Esophagus mucosa (tissue), 1 donor: ENCODE results near the gene ADGRG1. TPM values are rescaled to one million over a fixed set of nuclear protein-coding genes. Genes with fewer than 3 reads are reported as not detected.
"Not testable (repeated sequence)": the region's sequence is repeated elsewhere in the genome, so short reads cannot be mapped to it uniquely, and the experiment has no call there.

Source experiments
- ATAC-seq: fragments of 200-7000 bp; cut with Tn5 transposase; one replicate; pipeline ENCODE4 v1.9.1; 2020
- total RNA-seq: library from RNA; stranded (reverse); gene quantifications from one replicate; pipeline ENCODE4 v1.2.4, GENCODE V29; 2023
- donor health status: DM: yes; HTN: yes; CAD: no.

The ADGRG1 gene
- total RNA-seq, 1 donor from 2014 or later, result 93.7 TPM

- peak; percentile 54 for ATAC-seq
Observed at GRCh38 chr16:57667526-57668262, 39.3 kb downstream of the ADGRG1 start.

- ATAC-seq, result no peak
Observed at GRCh38 chr16:57668263-57668571, 39.8 kb downstream of the ADGRG1 start, which contains the start of gene ADGRG3. ADGRG3 (plus strand) TSS chr16:57668306; CDS start chr16:57668348, 42 bp downstream.

- ATAC-seq, result no peak
Observed at GRCh38 chr16:57668630-57669475, 40.4 kb downstream of the ADGRG1 start.

GRCh38 chr16:57669476-57670162, 41.2 kb downstream of the ADGRG1 start:
- ATAC-seq, result no peak

- no peak for ATAC-seq
Observed at GRCh38 chr16:57670196-57670595, 41.8 kb downstream of the ADGRG1 start.

GRCh38 chr16:57671451-57671850, 43.0 kb downstream of the ADGRG1 start:
- not testable (repeated sequence) for ATAC-seq

GRCh38 chr16:57672416-57672815, 44.0 kb downstream of the ADGRG1 start:
- ATAC-seq, result no peak

- ATAC-seq, result no peak
Observed at GRCh38 chr16:57672824-57673223, 44.4 kb downstream of the ADGRG1 start.

- ATAC-seq, result no peak
Observed at GRCh38 chr16:57675741-57676551, 47.5 kb downstream of the ADGRG1 start.

GRCh38 chr16:57676553-57677085, 48.2 kb downstream of the ADGRG1 start:
- no peak for ATAC-seq

- ATAC-seq, result peak; percentile 80
Observed at GRCh38 chr16:57677622-57678369, 49.4 kb downstream of the ADGRG1 start.

- ATAC-seq, result no peak
Observed at GRCh38 chr16:57679016-57679415, 50.6 kb downstream of the ADGRG1 start.

GRCh38 chr16:57679767-57680482, 51.5 kb downstream of the ADGRG1 start:
- ATAC-seq, result no peak

GRCh38 chr16:57680842-57681375, 52.5 kb downstream of the ADGRG1 start:
- ATAC-seq, result no peak

GRCh38 chr16:57681950-57682728, 53.7 kb downstream of the ADGRG1 start:
- no peak for ATAC-seq

- ATAC-seq, result no peak
Observed at GRCh38 chr16:57682809-57683635, 54.6 kb downstream of the ADGRG1 start.

GRCh38 chr16:57683636-57684545, 55.5 kb downstream of the ADGRG1 start:
- ATAC-seq, result no peak
